Astrocyte (in vitro differentiated cells and primary cell): ENCODE results near the gene PCGF3. TPM values are rescaled to one million over a fixed set of nuclear protein-coding genes. Genes with fewer than 3 reads are reported as not detected.

Experiments used
- DNase-seq: peaks from one replicate; pipeline ENCODE4 v3.0.0-alpha.2; 2010; ENCODE audit warnings: low read depth
- FAIRE-seq: peaks from 2 replicates; lab custom pipeline; 2011; peaks lifted over from hg19 to GRCh38; lab: Jason Lieb, UNC
- H2AFZ ChIP-seq: 2 replicates; pipeline ENCODE4 v1.6.0; 2012; ENCODE audit warnings: low read depth, low read length, inconsistent platforms
- H3K27ac ChIP-seq: 2 replicates; pipeline ENCODE4 v1.5.1; 2011; ENCODE audit warnings: low read depth, low read length, inconsistent platforms
- H3K27me3 ChIP-seq: 2 replicates; pipeline ENCODE4 v1.6.0; 2011; ENCODE audit warnings: low read length, inconsistent platforms; ENCODE audit not compliant: insufficient read depth
- H3K36me3 ChIP-seq: 2 replicates; pipeline ENCODE4 v1.5.1; 2011; ENCODE audit warnings: low read length, inconsistent platforms; ENCODE audit not compliant: insufficient read depth
- H3K4me1 ChIP-seq: 2 replicates; pipeline ENCODE4 v1.5.1; 2011; ENCODE audit warnings: low read length, inconsistent platforms; ENCODE audit not compliant: insufficient read depth
- H3K4me2 ChIP-seq: 2 replicates; pipeline ENCODE4 v1.6.0; 2012; ENCODE audit warnings: low read length, inconsistent platforms
- H3K4me3 ChIP-seq: 2 replicates; pipeline ENCODE4 v1.5.1; 2011; ENCODE audit warnings: low read depth, mild to moderate bottlenecking, low read length, inconsistent platforms; ENCODE audit not compliant: insufficient read depth
- H3K79me2 ChIP-seq: 2 replicates; pipeline ENCODE4 v1.6.0; 2012; ENCODE audit warnings: mild to moderate bottlenecking, low read length, inconsistent platforms; ENCODE audit not compliant: insufficient read depth
- H3K9ac ChIP-seq: 2 replicates; pipeline ENCODE4 v1.6.0; 2012; ENCODE audit warnings: mild to moderate bottlenecking, low read length, inconsistent platforms
- H3K9me3 ChIP-seq: 2 replicates; pipeline ENCODE4 v1.5.1; 2012; ENCODE audit warnings: low read depth, mild to moderate bottlenecking, low read length, inconsistent platforms; ENCODE audit not compliant: insufficient read depth
- H4K20me1 ChIP-seq: 2 replicates; pipeline ENCODE4 v1.6.0; 2012; ENCODE audit warnings: low read length, inconsistent platforms; ENCODE audit not compliant: insufficient read depth
- H3K27ac Mint-ChIP-seq: one replicate; pipeline ENCODE4 v1.8.0; 2021; ENCODE audit warnings: mild to moderate bottlenecking, mixed read lengths; ENCODE audit not compliant: unreplicated experiment
- H3K27me3 Mint-ChIP-seq: one replicate; pipeline ENCODE4 v1.8.0; 2021; ENCODE audit warnings: low read depth, mixed read lengths; ENCODE audit not compliant: unreplicated experiment
- H3K36me3 Mint-ChIP-seq: one replicate; pipeline ENCODE4 v1.8.0; 2021; ENCODE audit warnings: low read depth, mixed read lengths; ENCODE audit not compliant: unreplicated experiment
- H3K4me1 Mint-ChIP-seq: one replicate; pipeline ENCODE4 v1.8.0; 2021; ENCODE audit warnings: low read depth, mixed read lengths; ENCODE audit not compliant: unreplicated experiment
- H3K4me3 Mint-ChIP-seq: one replicate; pipeline ENCODE4 v1.8.0; 2021; ENCODE audit warnings: mild to moderate bottlenecking, moderate library complexity, mixed read lengths; ENCODE audit not compliant: unreplicated experiment
- H3K9me3 Mint-ChIP-seq: one replicate; pipeline ENCODE4 v1.8.0; 2021; ENCODE audit warnings: mild to moderate bottlenecking, mixed read lengths; ENCODE audit not compliant: unreplicated experiment
- EZH2 ChIP-seq: IDR thresholded peaks from 2 replicates; pipeline ENCODE4 v1.6.1; 2012; ENCODE audit warnings: mild to moderate bottlenecking, low read length, inconsistent platforms; ENCODE audit not compliant: insufficient read depth
- total RNA-seq: library from RNA; stranded (reverse); gene quantifications from 2 replicates; pipeline ENCODE4 v1.2.1, GENCODE V29; 2021
- TF ChIP-seq, protein P1 (sequence below): IDR thresholded peaks from 2 replicates; pipeline ENCODE4 v1.5.1; 2011; ENCODE audit warnings: low read depth, mild to moderate bottlenecking, inconsistent platforms, low read length, moderate library complexity; ENCODE audit not compliant: insufficient read depth

Gene PCGF3
- total RNA-seq, 1 donor from 2014 or later = 65.7 TPM

DNA sequence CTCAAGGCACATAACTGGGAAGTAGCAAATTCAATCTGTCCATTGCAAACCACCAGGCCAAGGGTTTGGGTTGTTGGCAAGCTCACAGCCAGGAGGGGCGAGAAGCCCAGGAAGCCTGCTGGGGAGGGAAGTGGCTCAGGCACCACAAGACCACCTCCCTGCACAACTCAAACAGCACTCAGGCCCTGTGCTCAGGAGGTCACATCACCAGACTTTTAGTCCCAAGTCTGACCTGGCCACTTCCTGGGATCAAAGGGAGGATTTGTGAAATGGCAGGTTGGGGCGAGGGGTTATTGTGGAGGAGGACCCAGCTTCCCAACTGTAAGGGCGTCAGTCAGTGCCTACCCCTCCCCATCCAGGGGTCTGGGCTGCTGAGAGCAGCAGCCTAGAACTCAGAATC is 33.9 kb upstream of the PCGF3 start:
- Mint-ChIP-seq H3K27ac (no peak overlapping the region), H3K4me3 (no peak overlapping the region), H3K4me1 (peaks cover 3% of the 10 kb centered on the region), H3K36me3 (peaks cover 6% of the 10 kb centered on the region), H3K9me3 (no peaks in the 10 kb centered on the region), H3K27me3 (no peaks in the 10 kb centered on the region)
- no peaks in the 10 kb centered on the region for H3K27me3 ChIP-seq
- DNase-seq (no peak), FAIRE-seq (no peak)
- peaks cover 14% of the 10 kb centered on the region for H3K4me1 ChIP-seq
- peaks cover 6% of the 10 kb centered on the region for H4K20me1 ChIP-seq
- TF ChIP-seq EZH2 = no peak
- TF ChIP-seq, protein P1, sequence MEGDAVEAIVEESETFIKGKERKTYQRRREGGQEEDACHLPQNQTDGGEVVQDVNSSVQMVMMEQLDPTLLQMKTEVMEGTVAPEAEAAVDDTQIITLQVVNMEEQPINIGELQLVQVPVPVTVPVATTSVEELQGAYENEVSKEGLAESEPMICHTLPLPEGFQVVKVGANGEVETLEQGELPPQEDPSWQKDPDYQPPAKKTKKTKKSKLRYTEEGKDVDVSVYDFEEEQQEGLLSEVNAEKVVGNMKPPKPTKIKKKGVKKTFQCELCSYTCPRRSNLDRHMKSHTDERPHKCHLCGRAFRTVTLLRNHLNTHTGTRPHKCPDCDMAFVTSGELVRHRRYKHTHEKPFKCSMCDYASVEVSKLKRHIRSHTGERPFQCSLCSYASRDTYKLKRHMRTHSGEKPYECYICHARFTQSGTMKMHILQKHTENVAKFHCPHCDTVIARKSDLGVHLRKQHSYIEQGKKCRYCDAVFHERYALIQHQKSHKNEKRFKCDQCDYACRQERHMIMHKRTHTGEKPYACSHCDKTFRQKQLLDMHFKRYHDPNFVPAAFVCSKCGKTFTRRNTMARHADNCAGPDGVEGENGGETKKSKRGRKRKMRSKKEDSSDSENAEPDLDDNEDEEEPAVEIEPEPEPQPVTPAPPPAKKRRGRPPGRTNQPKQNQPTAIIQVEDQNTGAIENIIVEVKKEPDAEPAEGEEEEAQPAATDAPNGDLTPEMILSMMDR = no peak
- H3K27ac ChIP-seq = no peak overlapping the region
- peaks cover 11% of the 10 kb centered on the region for H3K36me3 ChIP-seq
- no peaks in the 10 kb centered on the region for H3K9me3 ChIP-seq
- H3K79me2 ChIP-seq = peaks cover 31% of the 10 kb centered on the region
- no peak overlapping the region for H3K4me3 ChIP-seq
- H3K4me2 ChIP-seq = no peak overlapping the region
- no peak overlapping the region for H2AFZ ChIP-seq
- H3K9ac ChIP-seq = no peak overlapping the region

DNA sequence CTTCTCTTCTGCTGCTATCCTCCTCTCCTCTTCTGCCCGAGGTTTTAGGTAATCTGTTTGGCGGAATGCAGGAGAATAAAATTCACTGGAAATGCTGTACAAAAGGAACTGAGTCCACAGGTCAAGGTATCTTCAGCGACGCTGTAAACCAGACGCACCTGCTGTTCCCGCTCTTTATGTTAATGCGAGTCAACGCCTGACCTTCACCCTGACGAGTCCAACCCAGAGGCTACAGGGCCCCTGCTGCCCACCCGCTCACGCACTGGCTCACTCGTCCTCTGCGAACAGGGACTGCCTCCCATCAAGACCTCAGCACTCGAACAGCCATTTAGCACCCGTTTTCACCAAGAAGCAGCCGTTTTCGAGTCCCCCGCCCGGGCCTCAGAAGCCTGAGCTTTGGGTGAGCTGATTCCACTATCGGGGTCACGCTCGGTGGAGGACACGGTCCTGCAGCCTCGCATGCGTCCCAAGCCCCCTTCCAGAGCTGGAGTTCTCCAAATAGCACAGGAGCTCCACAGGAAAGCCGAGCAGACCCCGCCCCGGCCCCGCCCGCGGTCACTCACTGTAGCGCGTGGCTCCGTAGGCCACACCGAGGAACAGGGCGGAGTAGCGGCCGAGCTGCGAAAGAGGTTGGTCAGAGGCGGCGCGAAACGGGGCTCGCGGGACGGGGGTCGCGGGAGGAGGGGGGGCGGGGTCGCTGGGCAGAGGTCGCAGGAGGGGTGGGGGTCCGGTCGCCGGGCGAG is 32.1 kb upstream of the PCGF3 start:
- H3K4me1 ChIP-seq = peaks cover 14% of the 10 kb centered on the region
- peak overlapping the region; percentile 59 for H2AFZ ChIP-seq
- peak overlapping the region; percentile 98 for H3K4me2 ChIP-seq
- H3K79me2 ChIP-seq = peaks cover 31% of the 10 kb centered on the region
- peak overlapping the region; percentile 97 for H3K4me3 Mint-ChIP-seq
- H3K36me3 Mint-ChIP-seq = peaks cover 6% of the 10 kb centered on the region
- peak overlapping the region; percentile 79 for H3K4me3 ChIP-seq
- FAIRE-seq = no peak
- peak overlapping the region; percentile 98 for H3K9ac ChIP-seq
- peaks cover 9% of the 10 kb centered on the region for H3K4me1 Mint-ChIP-seq
- H3K9me3 ChIP-seq = no peaks in the 10 kb centered on the region
- TF ChIP-seq, protein P1 = no peak
- TF ChIP-seq EZH2 = no peak
- H4K20me1 ChIP-seq = peaks cover 6% of the 10 kb centered on the region
- H3K27ac ChIP-seq = peak overlapping the region; percentile 11
- peak overlapping the region; percentile 59 for H3K27ac Mint-ChIP-seq
- DNase-seq = no peak
- no peaks in the 10 kb centered on the region for H3K27me3 ChIP-seq
- H3K36me3 ChIP-seq = peaks cover 11% of the 10 kb centered on the region
- H3K27me3 Mint-ChIP-seq = no peaks in the 10 kb centered on the region
- no peaks in the 10 kb centered on the region for H3K9me3 Mint-ChIP-seq
